ENCODE results near the gene POP4.

DNA sequence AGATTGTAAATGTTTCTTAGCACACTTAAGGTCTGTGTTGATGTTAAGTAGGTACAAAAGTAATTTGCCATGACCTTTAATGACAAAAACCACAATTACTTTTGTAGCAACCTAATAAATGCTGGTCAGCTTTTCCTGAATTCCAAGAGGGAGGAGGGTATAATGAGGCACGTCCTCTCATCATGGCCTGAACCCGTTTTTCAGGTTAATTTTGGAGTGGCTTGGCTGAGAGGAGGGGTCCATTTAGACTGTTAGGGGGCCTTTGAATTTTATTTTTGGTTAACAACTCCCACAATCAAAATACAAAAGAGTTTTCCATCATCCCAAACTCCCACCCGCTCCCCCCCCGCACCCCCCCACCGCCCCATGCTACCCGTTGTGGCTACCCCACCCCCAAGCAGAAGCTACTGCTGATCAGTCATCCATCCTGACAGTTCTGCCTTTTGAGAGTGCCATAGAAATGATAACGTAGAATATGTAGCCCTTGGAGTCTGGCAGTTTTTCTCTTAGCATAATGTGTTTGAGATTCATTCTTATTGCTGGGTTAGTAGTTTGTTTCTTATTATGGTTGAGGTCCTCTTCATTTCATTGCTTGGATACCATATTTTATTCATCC is 44.8 kb downstream of the POP4 start:
- TF ChIP-seq YY1 (IDR thresholded peaks at IDR 0.05; ENCODE audit: insufficient read depth, insufficient read length) (no peak), SUZ12 (IDR thresholded peaks at IDR 0.05; ENCODE audit: extremely low read depth, insufficient read depth, insufficient read length) (no peak), ZNF274 (IDR thresholded peaks at IDR 0.05; ENCODE audit: low read depth, low read length) (no peak)

Measured in NT2/D1 (cell line).